Mesenteric fat pad (tissue), 1 donor: Measurements from ENCODE around the gene SLC39A8. TPM values are rescaled to one million over a fixed set of nuclear protein-coding genes. Genes with fewer than 3 reads are reported as not detected.
"Not testable (repeated sequence)": the region's sequence is repeated elsewhere in the genome, so short reads cannot be mapped to it uniquely, and the experiment has no call there.

Experiments used
- DNase-seq: peaks from one replicate; pipeline ENCODE4 v3.0.0-alpha.2; 2020; ENCODE audit warnings: low spot score
- total RNA-seq: library from RNA; stranded (reverse); fragmentation: NEBNext Ultra II Directional; extraction: Animal tissue kit (Norgen Biotek cat#: 25700); gene quantifications from one replicate; pipeline ENCODE4 v1.2.1, GENCODE V29; 2021
- donor health status: DM: yes; HTN: yes; CAD: no.

SLC39A8 gene
- total RNA-seq, 1 donor from 2014 or later = 22.7 TPM

- not testable (repeated sequence) for DNase-seq
Measured at GRCh38 chr4:102243296-102243695, 102.0 kb downstream of the SLC39A8 start.

- DNase-seq = no peak
Measured at GRCh38 chr4:102234243-102234838, 110.9 kb downstream of the SLC39A8 start.

GRCh38 chr4:102230194-102230593 is 115.1 kb downstream of the SLC39A8 start:
- DNase-seq = no peak

GRCh38 chr4:102227388-102227787 is 117.9 kb downstream of the SLC39A8 start:
- DNase-seq = no peak

GRCh38 chr4:102223461-102223860 is 121.8 kb downstream of the SLC39A8 start:
- DNase-seq = no peak

GRCh38 chr4:102222838-102223409 is 122.4 kb downstream of the SLC39A8 start:
- DNase-seq = no peak

- no peak for DNase-seq
Measured at GRCh38 chr4:102219129-102219528, 126.2 kb downstream of the SLC39A8 start.

- DNase-seq = no peak
Measured at GRCh38 chr4:102218656-102219055, 126.6 kb downstream of the SLC39A8 start.

- no peak for DNase-seq
Measured at GRCh38 chr4:102217775-102218355, 127.4 kb downstream of the SLC39A8 start.

GRCh38 chr4:102217345-102217744 is 127.9 kb downstream of the SLC39A8 start:
- no peak for DNase-seq

GRCh38 chr4:102216666-102217065 is 128.6 kb downstream of the SLC39A8 start:
- DNase-seq = no peak

GRCh38 chr4:102213031-102213430 is 132.3 kb downstream of the SLC39A8 start:
- no peak for DNase-seq

Other genes with a start within 250 kb of the SLC39A8 start
- 55.5 TPM for gene NFKB1, start 155.9 kb upstream of the SLC39A8 start, total RNA-seq